ENCODE measurements around the gene TCEA3.

The TCEA3 gene

GRCh38 chr1:23424293-23425192 lies at the start of gene TCEA3:
Gene TCEA3, minus strand, starts transcription at chr1:23424748. Its CDS starts 115 bp downstream, at chr1:23424633.
- DNase-seq: no peak

GRCh38 chr1:23473037-23473800 lies 48.7 kb upstream of the TCEA3 start:
- no peak for DNase-seq

- DNase-seq: no peak
Measured at GRCh38 chr1:23472351-23473036, 47.9 kb upstream of the TCEA3 start.

GRCh38 chr1:23471473-23472075 lies 47.0 kb upstream of the TCEA3 start:
- DNase-seq: no peak

- no peak for DNase-seq
Measured at GRCh38 chr1:23470282-23471070, 45.9 kb upstream of the TCEA3 start.

- DNase-seq: no peak
Measured at GRCh38 chr1:23469372-23469982, 44.9 kb upstream of the TCEA3 start.

GRCh38 chr1:23466423-23466989 lies 42.0 kb upstream of the TCEA3 start:
- DNase-seq: no peak

GRCh38 chr1:23463286-23463685 lies 38.7 kb upstream of the TCEA3 start:
- no peak for DNase-seq

- no peak for DNase-seq
Measured at GRCh38 chr1:23462766-23463165, 38.2 kb upstream of the TCEA3 start.

GRCh38 chr1:23461050-23461449 lies 36.5 kb upstream of the TCEA3 start:
- DNase-seq: no peak

- no peak for DNase-seq
Measured at GRCh38 chr1:23460519-23460918, 36.0 kb upstream of the TCEA3 start.

GRCh38 chr1:23459338-23459757 lies 34.8 kb upstream of the TCEA3 start:
- DNase-seq: no peak

GRCh38 chr1:23456226-23456625 lies 31.7 kb upstream of the TCEA3 start:
- DNase-seq: no peak

- no peak for DNase-seq
Measured at GRCh38 chr1:23453455-23454000, 29.0 kb upstream of the TCEA3 start.

- DNase-seq: no peak
Measured at GRCh38 chr1:23452011-23452411, 27.5 kb upstream of the TCEA3 start.

GRCh38 chr1:23451441-23451840 lies 26.9 kb upstream of the TCEA3 start:
- DNase-seq: no peak

GRCh38 chr1:23450894-23451293 lies 26.3 kb upstream of the TCEA3 start:
- no peak for DNase-seq

GRCh38 chr1:23449958-23450357 lies 25.4 kb upstream of the TCEA3 start:
- no peak for DNase-seq

GRCh38 chr1:23449306-23449705 lies 24.8 kb upstream of the TCEA3 start:
- no peak for DNase-seq

GRCh38 chr1:23448846-23449245 lies 24.3 kb upstream of the TCEA3 start:
- no peak for DNase-seq

Data from NCI-H446 treated with DMSO at 0.1 percent for 48 hours (cell line).